NB4 (cell line): Measurements from ENCODE around the gene SDF4.

Experiments used
- CTCF ChIP-seq: IDR thresholded peaks from one replicate; pipeline ENCODE4 v1.5.1; 2012; ENCODE audit warnings: low read depth, low read length
- MAX ChIP-seq: IDR thresholded peaks from 2 replicates; pipeline ENCODE4 v1.6.1; 2011; ENCODE audit warnings: low read depth, low read length
- MYC ChIP-seq: IDR thresholded peaks from 2 replicates; pipeline ENCODE4 v1.6.1; 2011; ENCODE audit warnings: low read depth, low read length
- POLR2A ChIP-seq: IDR thresholded peaks from 2 replicates; pipeline ENCODE4 v1.6.1; 2011; ENCODE audit warnings: mild to moderate bottlenecking; ENCODE audit not compliant: insufficient read length; ENCODE audit errors: extremely low read depth

- TF ChIP-seq POLR2A (no peak), CTCF (no peak), MYC (no peak), MAX (no peak)
These were observed 52.3 kb downstream of the SDF4 start for GRCh38 chr1:1179346-1179982.
